B cell (primary cell): Measurements from ENCODE around the gene HMX3.

Experiments used
- CTCF ChIP-seq: fragments of 200-600 bp; IDR thresholded peaks from one replicate; pipeline ENCODE4 v1.8.0; 2022; ENCODE audit warnings: antibody characterized with exemption, mild to moderate bottlenecking
- EZH2 ChIP-seq: IDR thresholded peaks from 2 replicates; pipeline ENCODE4 v1.6.1; 2012; ENCODE audit warnings: borderline replicate concordance, low read depth, mild to moderate bottlenecking, moderate library complexity, low read length; ENCODE audit not compliant: insufficient read depth, poor library complexity, severe bottlenecking

DNA sequence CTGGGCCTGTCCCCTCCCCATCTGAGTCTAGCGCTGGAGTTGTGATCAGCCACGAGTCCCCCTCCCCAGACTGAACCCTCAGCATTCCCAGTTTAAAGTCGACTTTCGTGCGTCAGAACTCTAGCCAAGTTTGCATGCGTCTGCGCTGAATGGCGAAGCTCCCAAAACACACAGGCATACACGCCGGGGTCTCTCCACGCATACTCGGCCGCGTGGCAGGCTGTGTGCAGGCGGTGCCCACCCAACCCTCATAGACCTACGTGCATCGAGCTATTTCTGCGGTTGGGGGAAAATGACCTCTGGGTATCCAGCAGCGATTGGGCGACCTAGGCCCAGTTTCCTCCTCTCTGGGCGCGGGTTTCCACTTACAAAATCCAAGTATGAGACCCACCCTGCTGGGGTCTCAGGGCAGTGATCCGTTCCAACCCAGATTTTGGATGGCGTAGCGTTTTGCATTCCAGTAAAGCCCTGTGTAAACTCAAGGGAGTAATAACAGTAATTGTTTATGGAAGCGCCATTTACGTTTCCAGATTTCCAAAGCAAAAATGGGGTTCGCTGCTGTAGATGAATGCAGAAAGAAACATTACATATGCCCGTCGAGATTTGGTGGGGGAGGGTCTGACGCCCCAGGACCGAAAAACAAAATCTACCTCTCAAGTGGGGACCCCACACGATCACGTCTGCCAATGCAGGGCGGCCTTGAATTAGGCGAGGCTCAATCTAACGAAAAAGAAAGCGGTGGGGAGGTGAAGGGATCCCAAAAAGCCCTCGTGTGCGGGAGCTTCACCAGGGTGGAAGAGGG is 2.0 kb upstream of the HMX3 start:
- TF ChIP-seq CTCF (no peak), EZH2 (no peak)
